Stimulated activated effector memory CD8-positive, alpha-beta T cell treated with anti-CD3 and anti-CD28 coated beads, Interleukin-12 subunit alpha, Interleukin-12 subunit beta, amount 100 ng/mL, for 72 hours (primary cell): Measurements from ENCODE around the gene LRFN5.
A peak's percentile ranks its signal among the peaks of the same experiment; 100 is the strongest.
"Not testable (repeated sequence)": the region's sequence is repeated elsewhere in the genome, so short reads cannot be mapped to it uniquely, and the experiment has no call there.

Source experiments
- ATAC-seq: fragments of 150-1000 bp; cut with Tn5 transposase; 2 replicates; pipeline ENCODE4 v1.10.0; 2021
- DNase-seq, 2 donors: peaks; one replicate each; pipeline ENCODE4 v3.0.0; 2021 to 2022; ENCODE audit warnings: low spot score in 2 of 2
- H3K27ac Mint-ChIP-seq: one replicate; pipeline ENCODE4 v1.8.0; 2022; ENCODE audit warnings: mild to moderate bottlenecking, mixed read lengths
- H3K36me3 Mint-ChIP-seq: one replicate; pipeline ENCODE4 v1.8.0; 2022; ENCODE audit warnings: mild to moderate bottlenecking, mixed read lengths
- H3K4me1 Mint-ChIP-seq: one replicate; pipeline ENCODE4 v1.8.0; 2022; ENCODE audit warnings: mixed read lengths
- H3K4me3 Mint-ChIP-seq: one replicate; pipeline ENCODE4 v1.8.0; 2022; ENCODE audit warnings: mild to moderate bottlenecking, mixed read lengths
- H3K9me3 Mint-ChIP-seq: one replicate; pipeline ENCODE4 v1.8.0; 2022; ENCODE audit warnings: mixed read lengths

The LRFN5 gene

DNA sequence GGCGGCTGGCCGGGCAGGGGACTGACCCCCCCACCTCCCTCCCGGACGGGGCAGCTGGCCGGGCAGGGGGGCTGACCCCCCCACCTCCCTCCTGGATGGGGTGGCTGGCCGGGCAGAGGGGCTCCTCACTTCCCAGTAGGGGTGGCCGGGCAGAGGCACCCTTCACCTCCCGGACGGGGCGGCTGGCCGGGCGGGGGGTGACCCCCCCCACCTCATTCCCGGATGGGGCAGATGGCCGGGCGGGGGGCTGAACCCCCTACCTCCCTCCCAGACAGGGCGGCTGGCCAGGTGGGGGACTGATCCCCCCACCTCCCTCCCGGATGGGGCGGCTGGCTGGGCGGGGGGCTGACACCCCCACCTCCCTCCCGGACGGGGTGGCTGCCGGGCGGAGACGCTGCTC lies 66.9 kb downstream of the LRFN5 start:
- not testable (repeated sequence) for H3K4me1 Mint-ChIP-seq, H3K27ac Mint-ChIP-seq, ATAC-seq, H3K9me3 Mint-ChIP-seq, H3K36me3 Mint-ChIP-seq, DNase-seq, H3K4me3 Mint-ChIP-seq

GRCh38 chr14:41674511-41674971 lies 67.9 kb downstream of the LRFN5 start:
- not testable (repeated sequence) for H3K4me1 Mint-ChIP-seq, H3K4me3 Mint-ChIP-seq, H3K9me3 Mint-ChIP-seq, H3K27ac Mint-ChIP-seq, ATAC-seq, H3K36me3 Mint-ChIP-seq, DNase-seq

DNA sequence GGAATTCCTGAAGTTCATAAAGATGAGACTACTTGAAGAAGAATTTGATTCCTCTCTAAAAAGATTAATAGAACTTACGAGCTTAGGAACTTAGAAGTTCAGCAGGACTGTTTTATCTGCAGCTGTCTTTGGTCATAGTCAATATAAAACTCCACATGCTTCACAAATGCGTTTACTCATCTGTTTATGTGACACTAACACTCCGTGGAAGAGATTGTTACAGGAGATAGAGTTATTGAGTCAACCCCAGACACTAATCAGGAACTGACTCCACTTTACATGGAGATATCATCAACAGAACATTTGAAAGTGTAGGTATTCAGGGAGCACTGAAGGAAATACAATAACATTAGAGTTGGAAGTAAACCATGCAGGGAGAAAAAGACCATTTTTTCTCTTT lies 92.8 kb downstream of the LRFN5 start:
- H3K9me3 Mint-ChIP-seq = no peaks in the 10 kb centered on the region
- DNase-seq = no peak
- no peak overlapping the region for H3K27ac Mint-ChIP-seq
- no peaks in the 10 kb centered on the region for H3K36me3 Mint-ChIP-seq
- no peaks in the 10 kb centered on the region for H3K4me1 Mint-ChIP-seq
- no peak for ATAC-seq
- H3K4me3 Mint-ChIP-seq = no peak overlapping the region

- DNase-seq (no peak), ATAC-seq (peak; percentile 58)
- H3K36me3 Mint-ChIP-seq = no peaks in the 10 kb centered on the region
- no peaks in the 10 kb centered on the region for H3K9me3 Mint-ChIP-seq
- H3K27ac Mint-ChIP-seq = no peak overlapping the region
- peaks cover 6% of the 10 kb centered on the region for H3K4me1 Mint-ChIP-seq
- no peak overlapping the region for H3K4me3 Mint-ChIP-seq
Observed at GRCh38 chr14:41718477-41719166, 111.9 kb downstream of the LRFN5 start.

DNA sequence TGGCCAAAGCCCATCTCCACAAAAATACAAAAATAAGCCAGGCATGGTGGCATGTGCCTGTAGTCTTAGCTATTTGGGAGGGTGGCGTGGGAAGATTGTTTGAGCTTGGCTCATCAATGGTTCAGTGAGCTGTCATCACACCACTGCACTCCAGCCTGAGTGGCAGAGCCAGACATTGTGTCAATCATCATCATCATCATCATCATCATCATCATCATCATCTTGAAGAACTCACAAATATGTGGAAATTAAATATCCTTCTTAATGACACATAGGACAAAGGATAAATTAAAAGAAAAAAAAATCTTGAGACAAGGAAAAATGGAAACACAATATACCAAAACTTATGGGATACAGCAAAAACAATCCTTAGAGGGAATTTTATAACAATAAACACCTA lies 132.5 kb downstream of the LRFN5 start:
- no peak overlapping the region for H3K27ac Mint-ChIP-seq
- no peaks in the 10 kb centered on the region for H3K9me3 Mint-ChIP-seq
- H3K36me3 Mint-ChIP-seq = no peaks in the 10 kb centered on the region
- H3K4me3 Mint-ChIP-seq = no peak overlapping the region
- ATAC-seq (no peak), DNase-seq (no peak)
- H3K4me1 Mint-ChIP-seq = peaks cover 6% of the 10 kb centered on the region

DNA sequence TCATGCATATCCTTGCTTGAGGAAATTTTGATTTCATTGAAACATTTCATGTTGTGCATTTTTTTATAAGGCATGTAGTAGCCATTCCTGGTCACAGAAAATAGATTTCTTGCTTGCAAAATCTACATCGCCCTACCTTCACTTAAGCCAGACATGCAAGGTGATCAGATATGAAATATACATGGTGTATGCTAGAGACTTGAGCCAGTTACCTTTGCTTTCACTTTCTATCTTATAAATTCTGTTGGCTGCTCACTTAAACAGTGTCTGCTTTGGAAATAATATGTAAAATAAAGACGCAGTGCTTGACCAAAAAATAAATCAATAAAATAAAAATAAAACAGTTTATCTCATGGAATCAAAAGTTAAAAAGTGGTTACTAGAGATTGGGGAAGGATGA lies 136.5 kb downstream of the LRFN5 start:
- DNase-seq = no peak
- H3K4me1 Mint-ChIP-seq = peaks cover 6% of the 10 kb centered on the region
- H3K9me3 Mint-ChIP-seq = no peaks in the 10 kb centered on the region
- no peak for ATAC-seq
- no peaks in the 10 kb centered on the region for H3K36me3 Mint-ChIP-seq
- H3K27ac Mint-ChIP-seq = no peak overlapping the region
- no peak overlapping the region for H3K4me3 Mint-ChIP-seq

DNA sequence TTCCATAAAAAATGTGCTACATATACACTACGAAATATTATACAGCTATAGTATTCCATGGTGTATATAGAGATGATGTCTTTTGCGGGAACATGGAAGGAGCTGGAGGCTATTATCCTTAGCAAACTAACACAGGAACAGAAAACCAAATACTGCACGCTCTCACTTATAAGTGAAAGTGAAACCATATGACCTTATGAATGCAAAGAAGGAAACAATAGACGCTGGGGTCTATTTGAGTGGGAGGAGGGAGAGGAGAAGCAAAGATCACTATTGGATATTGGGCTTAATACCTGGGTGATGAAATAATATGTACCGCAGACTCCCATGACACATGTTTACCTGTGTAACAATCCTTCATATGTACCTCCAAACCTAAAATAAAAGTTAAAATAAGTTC lies 142.8 kb downstream of the LRFN5 start:
- ATAC-seq = peak; percentile 73
- peak overlapping the region; percentile 58 for H3K4me3 Mint-ChIP-seq
- H3K36me3 Mint-ChIP-seq = no peaks in the 10 kb centered on the region
- no peaks in the 10 kb centered on the region for H3K9me3 Mint-ChIP-seq
- DNase-seq = no peak
- H3K4me1 Mint-ChIP-seq = peaks cover 6% of the 10 kb centered on the region
- peak overlapping the region; percentile 87 for H3K27ac Mint-ChIP-seq

GRCh38 chr14:41750575-41750974 lies 143.9 kb downstream of the LRFN5 start:
- H3K27ac Mint-ChIP-seq, H3K9me3 Mint-ChIP-seq, ATAC-seq, H3K36me3 Mint-ChIP-seq, DNase-seq, H3K4me3 Mint-ChIP-seq, H3K4me1 Mint-ChIP-seq: not testable (repeated sequence)

DNA sequence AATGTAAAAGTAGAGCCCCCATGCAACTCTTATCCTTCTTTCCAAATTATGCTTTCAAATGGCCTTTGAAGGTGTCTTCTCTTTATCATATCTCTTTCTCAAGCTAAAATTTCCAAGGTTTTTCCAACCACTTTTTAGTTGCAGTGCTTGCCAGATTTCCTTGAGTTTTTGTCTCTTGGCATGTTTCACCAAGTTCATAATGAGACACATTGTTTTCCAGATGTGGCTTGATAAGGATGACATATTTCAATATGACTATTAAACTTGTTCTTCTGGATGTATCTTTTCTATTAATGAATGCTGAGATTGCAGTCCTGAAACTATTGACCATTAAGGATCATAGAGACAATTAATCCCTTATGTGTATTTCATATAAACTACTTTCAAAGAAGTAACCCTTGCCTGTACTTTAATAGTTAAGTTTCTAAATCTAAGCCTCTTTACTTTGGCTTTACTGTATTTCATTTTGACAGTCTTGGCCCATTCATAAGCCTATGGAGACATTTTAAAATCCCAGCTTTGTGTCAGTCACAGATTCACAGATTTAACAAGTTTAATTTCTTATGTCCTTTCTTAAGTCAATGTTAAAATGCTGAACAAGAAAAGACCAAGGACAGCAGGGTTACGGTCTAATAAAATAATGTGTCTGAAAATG lies 151.5 kb downstream of the LRFN5 start:
- Mint-ChIP-seq H3K27ac (no peak overlapping the region), H3K9me3 (peaks cover 2% of the 10 kb centered on the region), H3K36me3 (no peaks in the 10 kb centered on the region), H3K4me1 (no peaks in the 10 kb centered on the region), H3K4me3 (no peak overlapping the region)
- DNase-seq (no peak), ATAC-seq (no peak)

DNA sequence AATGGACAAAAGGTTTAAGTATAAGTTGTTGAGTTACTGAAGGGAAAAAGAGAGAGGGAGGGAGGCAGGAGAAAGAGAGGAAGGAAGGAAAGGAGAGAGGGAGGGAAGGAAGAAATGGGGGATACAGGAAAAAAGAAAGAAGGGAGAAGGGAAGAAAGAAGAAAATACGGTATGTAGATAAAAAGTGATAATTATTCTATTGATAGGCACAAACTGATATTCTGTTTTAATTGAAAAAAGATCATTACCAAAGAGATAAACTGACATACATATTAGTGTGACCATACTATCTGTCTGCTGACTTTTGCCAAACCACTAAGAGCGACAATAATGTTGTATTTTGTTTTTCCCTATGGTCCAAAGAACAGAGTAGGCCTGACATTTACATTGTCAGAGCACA lies 154.5 kb downstream of the LRFN5 start:
- Mint-ChIP-seq H3K9me3 (peaks cover 2% of the 10 kb centered on the region), H3K36me3 (no peaks in the 10 kb centered on the region), H3K4me1 (no peaks in the 10 kb centered on the region), H3K27ac (no peak overlapping the region), H3K4me3 (no peak overlapping the region)
- DNase-seq (no peak), ATAC-seq (no peak)

GRCh38 chr14:41766772-41767171 lies 160.1 kb downstream of the LRFN5 start:
- Mint-ChIP-seq H3K4me1 (no peaks in the 10 kb centered on the region), H3K36me3 (no peaks in the 10 kb centered on the region), H3K9me3 (no peaks in the 10 kb centered on the region), H3K27ac (no peak overlapping the region), H3K4me3 (no peak overlapping the region)
- no peak for ATAC-seq
- DNase-seq = no peak

- DNase-seq (no peak), ATAC-seq (no peak)
- no peak overlapping the region for H3K27ac Mint-ChIP-seq
- H3K4me3 Mint-ChIP-seq = no peak overlapping the region
- H3K4me1 Mint-ChIP-seq = no peaks in the 10 kb centered on the region
- H3K9me3 Mint-ChIP-seq = no peaks in the 10 kb centered on the region
- no peaks in the 10 kb centered on the region for H3K36me3 Mint-ChIP-seq
Observed at GRCh38 chr14:41773536-41774279, 167.0 kb downstream of the LRFN5 start.

DNA sequence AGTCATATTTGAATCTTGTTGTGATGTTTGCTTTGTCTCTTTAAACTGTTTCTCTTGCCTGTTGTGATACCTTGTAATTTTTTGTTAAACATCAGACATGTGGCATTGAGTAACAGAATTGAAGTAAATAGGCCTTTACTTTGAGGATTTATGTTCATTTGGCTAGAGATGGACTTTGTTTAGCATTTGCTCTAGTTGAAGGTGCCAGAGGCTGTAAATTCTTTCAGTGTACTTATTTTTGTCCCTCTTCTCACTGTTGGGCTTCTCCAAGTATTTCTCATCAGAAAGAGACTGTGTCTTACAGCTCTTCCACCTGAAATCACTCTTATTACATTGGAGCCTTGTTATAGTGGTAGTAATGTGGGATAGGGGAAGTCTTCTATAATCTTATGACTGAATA lies 175.8 kb downstream of the LRFN5 start:
- no peak overlapping the region for H3K27ac Mint-ChIP-seq
- no peaks in the 10 kb centered on the region for H3K4me1 Mint-ChIP-seq
- H3K4me3 Mint-ChIP-seq = no peak overlapping the region
- no peaks in the 10 kb centered on the region for H3K9me3 Mint-ChIP-seq
- no peak for DNase-seq
- ATAC-seq = no peak
- H3K36me3 Mint-ChIP-seq = no peaks in the 10 kb centered on the region

DNA sequence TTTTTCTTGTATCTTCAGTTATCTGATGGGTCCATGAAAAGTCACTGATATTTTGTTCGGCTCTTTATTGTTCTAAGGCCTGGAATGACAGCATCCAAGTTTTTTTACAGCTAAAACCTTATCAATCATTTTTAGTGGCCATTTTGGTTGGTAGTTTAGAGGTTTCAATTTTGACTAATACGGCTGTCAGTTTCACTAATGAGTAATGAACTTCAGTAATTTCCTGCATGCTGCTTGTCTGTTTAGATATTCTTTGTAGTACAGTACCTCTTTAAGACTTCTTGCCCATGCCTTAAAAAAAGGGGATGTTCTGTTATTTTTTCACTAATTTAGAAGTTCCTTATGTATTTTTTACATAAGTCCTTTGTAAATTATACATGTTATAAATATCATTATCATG lies 176.7 kb downstream of the LRFN5 start:
- no peak overlapping the region for H3K27ac Mint-ChIP-seq
- H3K4me3 Mint-ChIP-seq = no peak overlapping the region
- ATAC-seq (no peak), DNase-seq (no peak)
- H3K9me3 Mint-ChIP-seq = no peaks in the 10 kb centered on the region
- no peaks in the 10 kb centered on the region for H3K36me3 Mint-ChIP-seq
- H3K4me1 Mint-ChIP-seq = no peaks in the 10 kb centered on the region

GRCh38 chr14:41785696-41786095 lies 179.0 kb downstream of the LRFN5 start:
- Mint-ChIP-seq H3K4me3 (no peak overlapping the region), H3K36me3 (no peaks in the 10 kb centered on the region), H3K4me1 (no peaks in the 10 kb centered on the region), H3K9me3 (peaks cover 3% of the 10 kb centered on the region), H3K27ac (no peak overlapping the region)
- ATAC-seq (no peak), DNase-seq (no peak)

GRCh38 chr14:41799817-41800216 lies 193.1 kb downstream of the LRFN5 start:
- Mint-ChIP-seq H3K4me1 (no peaks in the 10 kb centered on the region), H3K27ac (no peak overlapping the region), H3K36me3 (no peaks in the 10 kb centered on the region), H3K4me3 (no peak overlapping the region), H3K9me3 (no peaks in the 10 kb centered on the region)
- no peak for DNase-seq
- ATAC-seq = no peak
